ENCODE results near the gene GADD45B.
A peak's percentile ranks its signal among the peaks of the same experiment; 100 is the strongest.
"Not testable (repeated sequence)": the region's sequence is repeated elsewhere in the genome, so short reads cannot be mapped to it uniquely, and the experiment has no call there.

GADD45B gene

GRCh38 chr19:2444251-2445002 is 31.5 kb upstream of the GADD45B start:
- no peak for DNase-seq (ENCODE audit: low read depth)

GRCh38 chr19:2446381-2446780 is 29.5 kb upstream of the GADD45B start:
- no peak for DNase-seq (ENCODE audit: low read depth)

DNA sequence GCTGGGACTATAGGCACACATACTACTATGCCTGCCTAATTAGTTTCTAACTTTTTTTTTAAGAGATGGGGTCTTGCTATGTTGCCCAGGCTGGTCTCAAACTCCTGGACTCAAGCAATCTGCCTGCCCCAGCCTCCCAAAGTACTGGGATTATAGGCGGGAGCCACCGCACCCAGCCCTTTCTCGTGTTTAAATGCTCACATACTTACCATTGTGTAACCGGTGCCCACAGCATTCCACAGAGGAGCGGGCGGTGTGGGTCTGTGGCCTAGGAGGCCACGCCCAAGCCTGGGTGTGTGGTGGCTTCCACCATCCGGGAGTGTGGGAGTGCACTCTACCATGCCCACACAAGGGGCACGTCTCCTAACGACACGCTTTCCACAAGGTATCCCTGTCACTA is 26.9 kb upstream of the GADD45B start:
- DNase-seq (ENCODE audit: low read depth), result no peak

GRCh38 chr19:2451138-2451537 is 24.8 kb upstream of the GADD45B start:
- no peak for DNase-seq (ENCODE audit: low read depth)

DNA sequence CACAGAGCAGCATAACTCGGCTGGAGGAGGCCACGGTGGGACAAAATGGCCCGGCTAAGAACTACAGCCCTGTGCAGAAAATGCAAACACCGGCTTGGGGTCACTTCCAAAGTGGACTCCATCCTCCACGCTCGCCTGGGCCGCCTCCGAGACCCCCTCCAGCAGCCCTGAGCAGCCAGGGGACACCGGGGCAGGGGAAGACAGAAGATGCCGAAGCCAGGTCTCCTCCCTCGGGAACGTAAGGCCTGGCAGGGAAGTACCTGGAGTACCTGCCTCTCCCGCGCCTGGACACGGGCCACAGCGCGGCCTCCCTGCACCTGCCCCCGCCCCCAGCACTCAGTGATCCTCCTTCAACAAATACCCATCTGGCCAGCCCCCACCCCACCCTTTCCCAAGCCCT is 24.2 kb upstream of the GADD45B start:
- DNase-seq (ENCODE audit: low read depth), result no peak

DNA sequence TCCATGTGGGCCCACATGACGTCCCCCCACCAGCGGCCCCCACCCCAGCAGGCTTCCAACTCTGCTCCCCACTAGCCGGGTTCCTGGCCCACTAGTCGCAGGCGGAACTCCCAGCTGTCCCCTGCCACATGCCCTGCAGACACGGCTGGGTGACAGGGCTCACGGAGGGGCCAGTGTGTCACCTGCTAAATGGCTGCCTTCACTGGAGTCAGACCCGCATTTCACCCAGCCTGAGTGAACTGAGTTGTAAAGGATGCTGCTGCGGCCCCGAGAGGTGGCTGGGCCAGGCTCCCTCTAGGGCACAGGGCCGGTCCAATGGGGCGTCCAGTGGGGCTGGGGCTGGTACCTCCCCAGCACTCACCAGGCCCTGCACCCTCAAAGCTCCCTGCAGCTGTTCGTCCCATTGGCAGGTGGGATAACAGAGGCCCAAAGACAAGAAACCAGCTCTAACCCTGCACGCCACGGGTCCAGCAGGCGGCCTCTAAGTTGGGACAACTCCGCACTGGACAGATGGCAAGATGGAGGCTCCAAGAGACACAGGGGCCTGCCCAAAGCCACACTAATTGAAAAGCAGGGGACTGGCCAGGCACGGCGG is 22.4 kb upstream of the GADD45B start:
- DNase-seq (ENCODE audit: low read depth), result no peak

DNA sequence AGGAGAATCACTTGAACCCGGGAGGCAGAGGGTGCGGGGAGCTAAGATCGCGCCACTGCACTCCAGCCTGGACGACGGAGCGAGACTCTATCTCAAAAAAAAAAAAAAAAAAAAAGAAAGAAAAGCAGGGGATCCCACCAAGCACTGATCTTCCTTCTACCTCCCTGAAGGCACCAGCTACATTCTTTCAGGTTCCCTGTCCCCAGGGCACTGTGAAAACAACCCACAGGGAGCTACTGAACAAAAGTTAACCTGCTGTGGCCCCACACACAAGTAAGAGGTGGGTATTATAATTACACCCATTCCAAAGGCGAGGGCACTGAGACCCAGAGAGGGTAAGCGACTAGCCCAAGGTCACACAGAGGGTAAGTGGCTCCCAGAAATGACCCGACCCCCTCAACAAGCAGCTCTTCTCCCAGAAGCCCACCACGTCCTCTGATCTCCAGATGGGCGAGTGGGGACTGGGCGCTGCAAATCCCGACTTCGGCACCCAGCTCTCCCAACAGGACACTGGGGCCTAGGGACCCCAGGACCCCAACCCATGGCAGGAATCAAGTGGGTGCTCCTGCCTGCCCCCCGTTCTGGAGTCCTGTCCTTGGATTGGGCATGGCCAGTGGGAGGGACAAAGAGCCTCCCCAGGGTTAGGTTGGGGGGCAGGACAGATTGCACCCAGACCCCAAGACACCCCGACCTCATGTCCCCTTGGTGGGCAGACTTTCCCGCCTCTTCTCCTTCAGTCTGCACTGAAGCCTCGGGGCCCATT is 21.5 kb upstream of the GADD45B start:
- no peak for DNase-seq (ENCODE audit: low read depth)

DNA sequence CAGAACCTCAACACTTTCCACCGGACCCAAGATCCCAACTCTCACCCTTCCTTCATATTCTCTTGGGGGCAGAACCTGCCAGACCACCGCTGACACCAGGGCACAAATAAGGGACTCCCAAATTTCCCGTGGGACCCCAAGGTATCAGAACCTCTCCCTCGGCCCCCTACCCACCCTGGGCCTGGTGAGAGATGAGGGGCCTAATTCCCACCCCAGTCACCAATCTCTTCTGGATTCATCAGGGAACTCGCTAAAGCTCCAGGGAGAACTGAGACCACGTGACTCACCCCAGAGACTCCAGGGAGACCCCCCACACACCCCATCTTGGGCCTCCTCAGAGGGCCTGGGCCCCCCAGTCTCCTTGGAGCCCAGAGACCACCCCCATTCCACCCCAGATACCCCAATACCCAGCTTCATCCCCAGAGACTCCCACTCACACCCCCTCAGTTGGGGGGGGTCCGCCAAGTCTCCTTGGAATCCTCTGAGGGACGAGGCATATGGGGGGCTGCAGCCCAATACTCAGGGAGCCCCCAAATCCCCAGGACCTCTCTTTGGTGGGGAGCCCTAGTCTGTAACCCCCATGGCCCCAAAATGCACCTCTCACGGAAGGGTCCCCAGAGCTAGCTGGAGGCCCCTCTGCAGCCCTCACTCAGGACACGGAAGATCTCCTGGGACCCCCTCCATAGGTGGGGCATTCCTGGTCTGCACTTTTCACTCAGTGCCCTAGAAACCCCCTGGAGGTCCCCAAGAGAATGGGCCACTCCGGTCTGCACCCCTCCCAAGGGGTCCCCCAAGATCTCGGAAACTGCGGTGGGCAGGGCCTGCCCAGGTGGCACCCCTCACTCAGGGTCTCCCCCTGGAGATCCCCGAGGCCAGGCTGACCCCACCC is 20.7 kb upstream of the GADD45B start:
- DNase-seq (ENCODE audit: low read depth), result no peak

DNA sequence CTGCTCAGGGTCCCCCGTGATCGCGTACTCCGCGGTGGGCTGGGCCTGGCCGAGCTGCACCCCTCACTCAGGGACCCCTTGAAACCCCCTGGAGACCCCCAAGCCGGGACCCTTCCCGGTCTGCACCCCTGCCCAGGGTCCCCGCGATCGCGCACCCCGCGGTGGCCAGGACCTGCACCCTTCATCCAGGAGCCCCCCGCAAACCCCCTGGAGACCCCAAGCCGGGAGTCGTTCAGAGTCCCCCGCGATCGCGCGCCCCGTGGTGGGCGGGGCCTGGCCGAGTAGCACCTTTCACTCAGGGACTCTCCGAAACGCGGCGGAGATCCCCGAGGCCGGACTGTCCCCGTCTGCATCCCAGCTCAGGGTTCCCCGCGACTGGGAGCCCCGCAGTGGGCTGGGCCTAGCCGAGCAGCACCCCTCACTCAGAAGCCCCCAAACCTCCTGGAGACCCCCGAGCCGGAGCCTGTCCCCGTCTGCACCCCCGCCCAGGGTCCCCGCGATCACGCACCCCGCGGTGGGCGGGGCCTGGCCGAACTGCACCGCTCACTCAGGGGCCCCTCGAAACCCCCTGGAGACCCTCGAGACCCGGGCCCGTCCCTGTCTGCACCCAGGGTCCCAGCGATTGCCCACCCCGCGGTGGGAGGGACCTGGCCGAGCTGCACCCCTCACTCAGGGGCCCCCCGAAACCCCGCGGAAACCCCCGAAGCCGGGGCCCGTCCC is 19.9 kb upstream of the GADD45B start:
- peak; percentile 54 for DNase-seq (ENCODE audit: low read depth)

GRCh38 chr19:2457394-2458037 is 18.4 kb upstream of the GADD45B start:
- no peak for DNase-seq (ENCODE audit: low read depth)

GRCh38 chr19:2458054-2458453 is 17.9 kb upstream of the GADD45B start:
- DNase-seq (ENCODE audit: low read depth), result no peak

GRCh38 chr19:2458776-2459175 is 17.2 kb upstream of the GADD45B start:
- DNase-seq (ENCODE audit: low read depth), result not testable (repeated sequence)

GRCh38 chr19:2460245-2460644 is 15.7 kb upstream of the GADD45B start:
- DNase-seq (ENCODE audit: low read depth), result no peak

- peak; percentile 84 for DNase-seq (ENCODE audit: low read depth)
Measured at GRCh38 chr19:2461751-2462634, 13.9 kb upstream of the GADD45B start.

GRCh38 chr19:2462635-2463421 is 13.1 kb upstream of the GADD45B start:
- DNase-seq (ENCODE audit: low read depth), result peak; percentile 99

DNA sequence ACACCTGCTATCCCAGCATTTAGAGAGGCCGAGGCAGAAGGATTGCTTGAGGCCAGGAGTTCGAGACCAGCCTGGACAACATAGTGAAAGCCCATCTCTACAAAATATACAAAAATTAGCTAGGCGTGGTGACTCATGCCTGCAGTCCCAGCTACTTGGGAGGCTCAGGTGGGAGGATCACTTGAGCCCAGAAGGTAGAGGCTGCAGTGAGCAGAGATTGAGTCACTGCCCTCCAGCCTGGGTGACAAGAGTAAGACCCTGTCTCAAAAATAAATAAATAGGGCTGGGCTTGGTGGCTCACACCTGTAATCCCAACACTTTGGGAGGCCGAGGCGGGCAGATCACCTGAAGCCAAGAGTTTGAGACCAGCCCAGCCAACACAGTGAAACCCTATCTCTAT is 12.2 kb upstream of the GADD45B start:
- not testable (repeated sequence) for DNase-seq (ENCODE audit: low read depth)

GRCh38 chr19:2464389-2464788 is 11.5 kb upstream of the GADD45B start:
- DNase-seq (ENCODE audit: low read depth), result no peak

GRCh38 chr19:2468596-2468995 is 7.3 kb upstream of the GADD45B start:
- no peak for DNase-seq (ENCODE audit: low read depth)
